ENCODE measurements around the gene KLHL29. TPM values are rescaled to one million over a fixed set of nuclear protein-coding genes. Genes with fewer than 3 reads are reported as not detected.
A peak's percentile ranks its signal among the peaks of the same experiment; 100 is the strongest.

The KLHL29 gene
- total RNA-seq, 1 donor from 2014 or later: 5.0 TPM

DNA sequence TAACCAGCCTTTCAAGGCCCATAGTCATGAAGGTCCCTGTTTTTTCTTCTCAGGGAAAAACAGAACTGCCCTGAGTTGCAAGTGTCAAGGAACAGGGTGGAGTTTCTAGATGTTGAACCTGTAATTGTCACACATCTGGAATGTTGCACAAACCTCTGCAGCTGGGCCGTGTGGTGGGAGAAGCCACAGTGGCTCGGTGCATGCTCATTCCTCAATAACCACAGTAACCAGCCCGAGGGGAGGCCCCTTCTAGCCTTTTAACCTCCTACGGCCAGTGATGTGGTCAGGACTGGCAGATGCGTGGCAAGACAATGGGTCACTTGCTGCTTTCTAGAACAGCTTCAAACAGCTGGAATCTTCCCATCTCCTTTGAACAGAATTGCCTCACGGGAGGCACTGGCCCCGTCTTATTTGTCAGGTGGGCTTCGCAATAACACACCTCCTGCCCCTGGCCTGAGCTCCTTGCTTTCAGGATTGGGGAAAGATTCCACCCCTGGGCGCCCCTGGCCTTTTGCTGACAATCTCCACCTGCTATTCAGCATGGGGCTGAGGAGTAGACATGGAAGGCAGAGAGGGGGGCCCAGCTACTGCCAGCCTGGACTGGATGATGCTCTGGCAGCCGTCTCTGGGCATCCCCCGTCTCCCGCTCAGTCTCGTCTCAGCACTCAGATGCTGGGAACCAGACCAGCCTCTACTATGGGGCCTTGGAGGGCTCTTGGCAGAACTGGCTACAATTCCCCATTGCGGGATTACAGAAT, 102.9 kb downstream of the KLHL29 start:
- Histone ChIP-seq H3K27me3 (ENCODE audit: control insufficient read depth, insufficient read depth, low read length) (no peaks in the 10 kb centered on the region), H3K4me3 (ENCODE audit: low read depth, low read length) (no peak overlapping the region), H3K36me3 (ENCODE audit: control insufficient read depth, insufficient read depth, low read length) (no peaks in the 10 kb centered on the region)
- FAIRE-seq (no peak), DNase-seq (ENCODE audit: low read depth) (no peak)
- TF ChIP-seq, protein P1, sequence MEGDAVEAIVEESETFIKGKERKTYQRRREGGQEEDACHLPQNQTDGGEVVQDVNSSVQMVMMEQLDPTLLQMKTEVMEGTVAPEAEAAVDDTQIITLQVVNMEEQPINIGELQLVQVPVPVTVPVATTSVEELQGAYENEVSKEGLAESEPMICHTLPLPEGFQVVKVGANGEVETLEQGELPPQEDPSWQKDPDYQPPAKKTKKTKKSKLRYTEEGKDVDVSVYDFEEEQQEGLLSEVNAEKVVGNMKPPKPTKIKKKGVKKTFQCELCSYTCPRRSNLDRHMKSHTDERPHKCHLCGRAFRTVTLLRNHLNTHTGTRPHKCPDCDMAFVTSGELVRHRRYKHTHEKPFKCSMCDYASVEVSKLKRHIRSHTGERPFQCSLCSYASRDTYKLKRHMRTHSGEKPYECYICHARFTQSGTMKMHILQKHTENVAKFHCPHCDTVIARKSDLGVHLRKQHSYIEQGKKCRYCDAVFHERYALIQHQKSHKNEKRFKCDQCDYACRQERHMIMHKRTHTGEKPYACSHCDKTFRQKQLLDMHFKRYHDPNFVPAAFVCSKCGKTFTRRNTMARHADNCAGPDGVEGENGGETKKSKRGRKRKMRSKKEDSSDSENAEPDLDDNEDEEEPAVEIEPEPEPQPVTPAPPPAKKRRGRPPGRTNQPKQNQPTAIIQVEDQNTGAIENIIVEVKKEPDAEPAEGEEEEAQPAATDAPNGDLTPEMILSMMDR (IDR thresholded peaks at IDR 0.05; ENCODE audit: insufficient read depth, low read length, severe bottlenecking): no peak

DNA sequence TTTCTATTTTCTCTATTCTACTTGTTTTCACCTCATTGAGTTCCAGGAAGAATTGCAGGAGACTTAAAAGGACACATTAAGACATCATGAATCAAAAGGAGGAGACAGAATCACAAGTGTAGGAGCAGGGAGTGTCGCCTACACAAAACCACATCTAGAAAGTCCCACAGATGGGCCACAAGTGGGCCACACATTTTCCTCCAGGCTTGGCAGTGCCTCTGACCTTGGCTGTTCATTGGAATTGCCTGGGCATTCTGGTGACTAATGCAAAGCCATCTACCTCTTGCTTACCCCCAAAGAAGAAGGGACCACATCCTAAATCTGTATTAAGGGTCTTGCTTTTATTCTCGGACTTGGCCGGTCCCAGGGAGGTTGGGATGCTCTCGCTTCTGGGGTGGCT, 103.6 kb downstream of the KLHL29 start:
- FAIRE-seq (no peak), DNase-seq (ENCODE audit: low read depth) (no peak)
- no peak overlapping the region for H3K4me3 ChIP-seq (ENCODE audit: low read depth, low read length)
- no peaks in the 10 kb centered on the region for H3K27me3 ChIP-seq (ENCODE audit: control insufficient read depth, insufficient read depth, low read length)
- no peaks in the 10 kb centered on the region for H3K36me3 ChIP-seq (ENCODE audit: control insufficient read depth, insufficient read depth, low read length)
- TF ChIP-seq, protein P1 (IDR thresholded peaks at IDR 0.05; ENCODE audit: insufficient read depth, low read length, severe bottlenecking): no peak

DNA sequence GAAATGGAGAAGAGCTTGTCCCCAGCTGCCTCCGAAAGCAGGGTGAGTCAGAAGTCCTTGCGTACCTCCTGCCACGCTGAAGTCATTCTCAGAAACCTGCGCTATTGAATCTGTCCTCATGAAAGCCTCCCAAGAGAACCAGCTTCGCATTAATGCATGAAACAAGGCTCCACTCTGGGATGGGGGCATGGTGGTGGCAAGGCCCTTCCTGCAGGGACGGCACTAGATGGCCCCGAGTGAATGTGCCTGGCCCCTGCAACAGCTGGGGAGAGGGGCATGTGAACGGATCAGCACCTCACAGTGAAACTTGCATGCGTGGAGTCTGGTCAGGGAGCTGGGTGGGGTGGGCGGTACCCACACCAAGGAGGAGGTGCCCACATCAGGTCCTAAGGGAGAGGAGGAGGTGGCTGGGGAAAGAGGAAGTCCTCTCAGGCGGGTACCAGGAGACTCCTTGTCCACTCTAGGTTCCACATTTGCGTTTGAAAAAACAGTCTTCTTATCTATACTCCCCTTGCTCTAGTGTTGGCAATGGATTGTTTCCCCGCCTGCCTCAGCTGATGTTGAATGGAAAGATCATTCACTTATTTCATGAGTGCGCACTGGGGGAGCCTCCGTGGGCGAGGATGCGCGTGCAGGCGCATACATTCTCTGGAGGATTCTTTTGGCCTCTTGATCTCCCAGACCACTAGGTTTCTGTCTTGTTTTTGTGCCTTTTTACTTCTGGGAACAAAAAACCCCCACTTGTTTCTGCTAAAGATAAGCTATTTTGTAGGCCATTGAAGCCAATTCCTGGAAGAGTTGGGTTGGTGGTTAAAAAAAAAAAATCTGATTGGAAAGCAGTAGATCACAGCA, 104.7 kb downstream of the KLHL29 start:
- no peak for FAIRE-seq
- Histone ChIP-seq H3K27me3 (ENCODE audit: control insufficient read depth, insufficient read depth, low read length) (no peaks in the 10 kb centered on the region), H3K4me3 (ENCODE audit: low read depth, low read length) (no peak overlapping the region), H3K36me3 (ENCODE audit: control insufficient read depth, insufficient read depth, low read length) (peaks cover 2% of the 10 kb centered on the region)
- no peak for DNase-seq (ENCODE audit: low read depth)
- TF ChIP-seq, protein P1 (IDR thresholded peaks at IDR 0.05; ENCODE audit: insufficient read depth, low read length, severe bottlenecking): no peak

DNA sequence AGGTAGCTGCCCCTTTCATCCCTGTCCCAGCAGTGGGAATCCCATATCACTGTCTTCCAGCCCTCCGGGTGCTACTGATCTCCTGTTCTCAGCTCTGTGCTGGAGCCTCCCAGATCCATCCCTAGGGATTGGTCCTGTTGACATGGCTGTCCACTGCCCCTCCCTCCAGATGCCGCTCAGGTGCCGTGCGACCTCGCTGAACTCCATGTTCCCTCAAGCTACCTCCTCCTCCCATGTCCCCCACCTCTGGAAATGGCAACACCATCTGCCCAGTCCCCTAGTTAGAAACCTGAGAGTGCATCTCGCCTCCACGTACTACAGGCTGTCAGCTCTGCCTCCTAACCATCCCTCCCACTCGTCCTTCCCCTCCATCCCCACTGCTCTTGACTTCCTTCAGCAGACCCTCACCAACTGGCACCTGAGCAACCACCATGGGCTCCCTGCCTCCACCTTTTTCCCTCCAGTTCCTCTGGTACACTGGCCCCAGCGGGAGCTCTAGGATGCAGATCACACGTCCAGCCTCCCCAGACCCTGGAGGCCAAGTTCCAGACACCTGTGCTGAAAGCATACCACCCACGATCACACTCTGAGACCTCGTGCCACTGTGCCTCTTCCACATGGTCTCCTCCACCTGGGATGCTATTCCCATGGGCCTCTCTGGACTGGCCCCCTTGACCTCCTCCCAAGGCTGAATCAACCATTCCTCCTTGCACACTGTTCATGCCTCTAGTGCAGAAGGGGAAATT, 106.8 kb downstream of the KLHL29 start:
- no peak for DNase-seq (ENCODE audit: low read depth)
- peak; percentile 75 for FAIRE-seq
- peaks cover 2% of the 10 kb centered on the region for H3K36me3 ChIP-seq (ENCODE audit: control insufficient read depth, insufficient read depth, low read length)
- H3K4me3 ChIP-seq (ENCODE audit: low read depth, low read length): no peak overlapping the region
- TF ChIP-seq, protein P1 (IDR thresholded peaks at IDR 0.05; ENCODE audit: insufficient read depth, low read length, severe bottlenecking): no peak
- no peaks in the 10 kb centered on the region for H3K27me3 ChIP-seq (ENCODE audit: control insufficient read depth, insufficient read depth, low read length)

DNA sequence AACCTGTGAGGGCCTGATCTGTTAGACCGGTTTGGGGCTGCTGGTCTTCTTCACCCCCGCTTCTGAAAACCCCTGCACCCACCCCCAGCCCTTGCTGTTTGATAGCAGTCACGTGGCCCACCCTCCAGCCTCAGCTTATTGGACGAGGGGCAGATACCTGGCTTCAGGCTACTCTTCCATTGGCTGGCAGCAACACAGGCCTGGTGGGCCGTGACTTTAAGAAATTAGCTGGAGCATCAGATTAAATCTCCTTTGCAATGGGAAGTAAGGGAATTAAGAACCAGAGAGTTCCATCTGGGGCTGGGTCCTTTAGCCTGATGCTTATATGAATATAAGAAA, 107.3 kb downstream of the KLHL29 start:
- DNase-seq (ENCODE audit: low read depth) (no peak), FAIRE-seq (no peak)
- Histone ChIP-seq H3K27me3 (ENCODE audit: control insufficient read depth, insufficient read depth, low read length) (no peaks in the 10 kb centered on the region), H3K4me3 (ENCODE audit: low read depth, low read length) (no peak overlapping the region), H3K36me3 (ENCODE audit: control insufficient read depth, insufficient read depth, low read length) (peaks cover 2% of the 10 kb centered on the region)
- TF ChIP-seq, protein P1 (IDR thresholded peaks at IDR 0.05; ENCODE audit: insufficient read depth, low read length, severe bottlenecking): no peak
